SIG-M5 (cell line): ENCODE data around the gene SIPA1.

Source experiments
- DNase-seq: peaks from one replicate; lab custom pipeline; 2025; lab: John Stamatoyannopoulos, UW

The SIPA1 gene

GRCh38 chr11:65637794-65638419 lies at the start of gene SIPA1:
Gene SIPA1, plus strand, starts transcription at chr11:65638101. Its CDS starts 2,821 bp downstream, at chr11:65640922.
- no peak for DNase-seq

GRCh38 chr11:65588199-65589054 lies 49.5 kb upstream of the SIPA1 start:
- DNase-seq = no peak

- no peak for DNase-seq
These were observed 48.3 kb upstream of the SIPA1 start for GRCh38 chr11:65589444-65590239.

GRCh38 chr11:65590240-65590738 lies 47.6 kb upstream of the SIPA1 start:
- no peak for DNase-seq

GRCh38 chr11:65591939-65592857 lies 45.7 kb upstream of the SIPA1 start:
- no peak for DNase-seq

- no peak for DNase-seq
These were observed 44.9 kb upstream of the SIPA1 start for GRCh38 chr11:65592858-65593517.

- no peak for DNase-seq
These were observed 44.1 kb upstream of the SIPA1 start for GRCh38 chr11:65593518-65594414.

GRCh38 chr11:65595131-65595530 lies 42.8 kb upstream of the SIPA1 start:
- DNase-seq = no peak

- no peak for DNase-seq
These were observed 42.2 kb upstream of the SIPA1 start, which contains the start of gene KCNK7 for GRCh38 chr11:65595543-65596281. Gene KCNK7, minus strand, starts transcription at chr11:65595800. Its CDS starts 28 bp downstream, at chr11:65595772.

GRCh38 chr11:65596520-65596919 lies 41.4 kb upstream of the SIPA1 start:
- no peak for DNase-seq

- DNase-seq = no peak
These were observed 39.6 kb upstream of the SIPA1 start for GRCh38 chr11:65598258-65598699.

- no peak for DNase-seq
These were observed 38.5 kb upstream of the SIPA1 start for GRCh38 chr11:65599216-65599954.

GRCh38 chr11:65599955-65600246 lies 38.0 kb upstream of the SIPA1 start:
- DNase-seq = no peak

GRCh38 chr11:65604258-65604657 lies 33.6 kb upstream of the SIPA1 start:
- no peak for DNase-seq

GRCh38 chr11:65606876-65607613 lies 30.9 kb upstream of the SIPA1 start:
- no peak for DNase-seq

- no peak for DNase-seq
These were observed 30.1 kb upstream of the SIPA1 start for GRCh38 chr11:65607614-65608426.

GRCh38 chr11:65609229-65609628 lies 28.7 kb upstream of the SIPA1 start:
- no peak for DNase-seq
